ENCODE results near the gene YWHAG. TPM values are rescaled to one million over a fixed set of nuclear protein-coding genes. Genes with fewer than 3 reads are reported as not detected.

The YWHAG gene
- total and polyA plus RNA-seq, 2 of the 13 experiments (the other 11 are each of a cell fraction or from before 2014, with no cell fraction given): 36.9 to 67.5 TPM

DNA sequence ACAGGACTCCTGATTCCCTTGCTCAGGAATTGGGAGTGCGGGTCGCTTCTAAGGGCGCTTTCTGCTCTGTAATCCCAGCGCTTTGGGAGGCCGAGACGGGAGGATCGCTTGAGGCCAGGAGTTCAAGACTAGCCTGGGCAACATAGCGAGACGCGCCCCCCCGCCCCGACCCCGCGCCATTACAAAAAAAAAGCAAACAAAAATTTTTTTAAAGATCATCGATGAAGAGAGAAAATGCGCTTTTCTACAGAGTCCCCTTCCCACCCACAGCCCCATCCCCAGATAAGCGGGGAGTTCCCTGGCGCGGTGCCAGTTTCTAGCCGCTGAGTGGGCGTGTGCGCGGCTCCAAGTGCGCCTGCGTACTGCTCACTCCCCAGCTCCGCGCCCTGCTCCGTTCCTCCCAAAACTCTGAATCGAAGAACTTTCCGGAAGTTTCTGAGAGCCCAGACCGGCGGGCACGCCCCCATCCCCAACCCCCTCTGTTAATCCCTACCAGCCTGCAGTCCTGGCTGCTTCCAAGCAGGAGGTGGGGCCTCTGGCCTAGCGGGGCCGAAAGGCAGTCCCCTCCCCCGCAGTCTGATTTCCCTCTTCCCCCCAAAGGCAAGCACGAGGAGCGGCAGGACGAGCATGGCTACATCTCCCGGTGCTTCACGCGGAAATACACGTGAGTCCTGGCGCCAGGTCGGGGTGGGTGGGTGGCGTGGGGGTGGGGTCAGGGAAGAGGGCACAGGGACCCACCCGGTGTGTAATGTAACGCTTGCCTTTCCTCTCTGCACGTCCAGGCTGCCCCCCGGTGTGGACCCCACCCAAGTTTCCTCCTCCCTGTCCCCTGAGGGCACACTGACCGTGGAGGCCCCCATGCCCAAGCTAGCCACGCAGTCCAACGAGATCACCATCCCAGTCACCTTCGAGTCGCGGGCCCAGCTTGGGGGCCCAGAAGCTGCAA, 55.3 kb downstream of the YWHAG start (continued):
- peak; percentile 89 for TF ChIP-seq LCORL (IDR thresholded peaks at IDR 0.05)
- TF ChIP-seq LCORL (CRISPR knock-in tag; IDR thresholded peaks at IDR 0.05): peak; percentile 70; the same call in 1 of the 2 replicates
- no peak for TF ChIP-seq ZEB1 (IDR thresholded peaks at IDR 0.05; ENCODE audit: insufficient replicate concordance, low read depth)
- TF ChIP-seq ZNF782 (CRISPR knock-in tag; IDR thresholded peaks at IDR 0.05; ENCODE audit: borderline replicate concordance): no peak
- peak; percentile 80; the same call in 1 of the 2 replicates for TF ChIP-seq ZFP90 (CRISPR knock-in tag; IDR thresholded peaks at IDR 0.05; ENCODE audit: borderline replicate concordance)
- TF ChIP-seq CCDC6 (CRISPR knock-in tag; IDR thresholded peaks at IDR 0.05): peak; percentile 76
- TF ChIP-seq SP2 (CRISPR knock-in tag; IDR thresholded peaks at IDR 0.05): no peak
- TF ChIP-seq ARID4A (CRISPR knock-in tag; IDR thresholded peaks at IDR 0.05; ENCODE audit: borderline replicate concordance): no peak; the same call in 1 of the 2 replicates
- no peak for TF ChIP-seq MTA1 (CRISPR knock-in tag; IDR thresholded peaks at IDR 0.05; ENCODE audit: borderline replicate concordance)
- TF ChIP-seq CENPX (CRISPR knock-in tag; IDR thresholded peaks at IDR 0.05): no peak
- TF ChIP-seq TP53 (CRISPR knock-in tag; conservative IDR thresholded peaks at IDR 0.05): no peak
- no peak for TF ChIP-seq DMAP1 (CRISPR knock-in tag; IDR thresholded peaks at IDR 0.05)
- TF ChIP-seq FIP1L1 (IDR thresholded peaks at IDR 0.05; ENCODE audit: borderline replicate concordance, insufficient read depth, low read depth, low read length): 0 out of 2 replicates have a peak, but pooled peaks have one; percentile 32
- no peak for TF ChIP-seq RELA (CRISPR knock-in tag; IDR thresholded peaks at IDR 0.05)
- TF ChIP-seq DNMT3B (CRISPR knock-in tag; conservative IDR thresholded peaks at IDR 0.05): peak; percentile 74; the same call in 1 of the 2 replicates
- no peak for TF ChIP-seq ZNF432 (CRISPR knock-in tag; IDR thresholded peaks at IDR 0.05; ENCODE audit: borderline replicate concordance)
- TF ChIP-seq ZNF660 (CRISPR knock-in tag; IDR thresholded peaks at IDR 0.05; ENCODE audit: borderline replicate concordance, low read depth): no peak
- TF ChIP-seq SP5 (CRISPR knock-in tag; IDR thresholded peaks at IDR 0.05; ENCODE audit: borderline replicate concordance, low read depth): peak; percentile 77; the same call in 1 of the 2 replicates
- no peak for TF ChIP-seq REL (CRISPR knock-in tag; conservative IDR thresholded peaks at IDR 0.05)
- TF ChIP-seq CREM (IDR thresholded peaks at IDR 0.05): no peak
- no peak for TF ChIP-seq CREM (CRISPR knock-in tag; IDR thresholded peaks at IDR 0.05)
- no peak for TF ChIP-seq ZNF549 (CRISPR knock-in tag; IDR thresholded peaks at IDR 0.05)
- TF ChIP-seq, protein P1, sequence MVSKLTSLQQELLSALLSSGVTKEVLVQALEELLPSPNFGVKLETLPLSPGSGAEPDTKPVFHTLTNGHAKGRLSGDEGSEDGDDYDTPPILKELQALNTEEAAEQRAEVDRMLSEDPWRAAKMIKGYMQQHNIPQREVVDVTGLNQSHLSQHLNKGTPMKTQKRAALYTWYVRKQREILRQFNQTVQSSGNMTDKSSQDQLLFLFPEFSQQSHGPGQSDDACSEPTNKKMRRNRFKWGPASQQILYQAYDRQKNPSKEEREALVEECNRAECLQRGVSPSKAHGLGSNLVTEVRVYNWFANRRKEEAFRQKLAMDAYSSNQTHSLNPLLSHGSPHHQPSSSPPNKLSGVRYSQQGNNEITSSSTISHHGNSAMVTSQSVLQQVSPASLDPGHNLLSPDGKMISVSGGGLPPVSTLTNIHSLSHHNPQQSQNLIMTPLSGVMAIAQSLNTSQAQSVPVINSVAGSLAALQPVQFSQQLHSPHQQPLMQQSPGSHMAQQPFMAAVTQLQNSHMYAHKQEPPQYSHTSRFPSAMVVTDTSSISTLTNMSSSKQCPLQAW (CRISPR knock-in tag; IDR thresholded peaks at IDR 0.05): 0 out of 2 replicates have a peak, but pooled peaks have one; percentile 15
- no peak for TF ChIP-seq ZSCAN12 (CRISPR knock-in tag; IDR thresholded peaks at IDR 0.05)
